Measurements from ENCODE around the gene MPDU1.

The MPDU1 gene

GRCh38 chr17:7560172-7561027 is 23.3 kb upstream of the MPDU1 start:
- peak in 5 of 6 experiments; percentile 15 to 50 (median 39) for DNase-seq

- DNase-seq: peak; percentile 65 to 86 (median 75)
Observed at GRCh38 chr17:7561028-7561575, 22.6 kb upstream of the MPDU1 start.

GRCh38 chr17:7561589-7562207 is 22.0 kb upstream of the MPDU1 start, which contains the start of gene SENP3:
Gene SENP3, plus strand, starts transcription at chr17:7561919. Its CDS starts 1,158 bp downstream, at chr17:7563077.
- peak; percentile 82 to 91 (median 88) for DNase-seq

- no peak for DNase-seq
Observed at GRCh38 chr17:7562208-7562605, 21.4 kb upstream of the MPDU1 start.

GRCh38 chr17:7563115-7563869 is 20.4 kb upstream of the MPDU1 start:
- no peak for DNase-seq

- no peak for DNase-seq
Observed at GRCh38 chr17:7569571-7569970, 14.1 kb upstream of the MPDU1 start.

GRCh38 chr17:7570351-7570750 is 13.3 kb upstream of the MPDU1 start:
- no peak for DNase-seq

GRCh38 chr17:7572338-7572587 is 11.4 kb upstream of the MPDU1 start:
- DNase-seq: no peak

- DNase-seq: peak; percentile 99 to 100 (median 100)
Observed at GRCh38 chr17:7572588-7573323, 10.9 kb upstream of the MPDU1 start.

GRCh38 chr17:7573324-7574080 is 10.2 kb upstream of the MPDU1 start:
- DNase-seq: peak; percentile 78 to 93 (median 88)

GRCh38 chr17:7574176-7574953 is 9.3 kb upstream of the MPDU1 start:
- DNase-seq: no peak

GRCh38 chr17:7575481-7575883 is 8.2 kb upstream of the MPDU1 start:
- DNase-seq: no peak

- no peak for DNase-seq
Observed at GRCh38 chr17:7575959-7576358, 7.7 kb upstream of the MPDU1 start.

- no peak for DNase-seq
Observed at GRCh38 chr17:7576432-7576937, 7.2 kb upstream of the MPDU1 start.

GRCh38 chr17:7577327-7578199 is 6.1 kb upstream of the MPDU1 start:
- DNase-seq: peak in 1 of 6 experiments; percentile 41

- DNase-seq: peak in 1 of 6 experiments; percentile 62
Observed at GRCh38 chr17:7579001-7579833, 4.4 kb upstream of the MPDU1 start, which contains the start of gene CD68. Gene CD68, plus strand, starts transcription at chr17:7579638. Its CDS starts 40 bp downstream, at chr17:7579678.

GRCh38 chr17:7579834-7580603 is 3.6 kb upstream of the MPDU1 start:
- no peak for DNase-seq

Measured in stimulated activated naive CD4-positive, alpha-beta T cell (primary cell).